Activated effector memory CD4-positive, alpha-beta T cell treated with Interleukin-2 at 50 U/mL for 16 hours (primary cell): Measurements from ENCODE around the gene CXCL12.

ENCODE experiments used
- DNase-seq: peaks from one replicate; pipeline ENCODE4 v3.0.0-alpha.2; 2020

Gene CXCL12

DNA sequence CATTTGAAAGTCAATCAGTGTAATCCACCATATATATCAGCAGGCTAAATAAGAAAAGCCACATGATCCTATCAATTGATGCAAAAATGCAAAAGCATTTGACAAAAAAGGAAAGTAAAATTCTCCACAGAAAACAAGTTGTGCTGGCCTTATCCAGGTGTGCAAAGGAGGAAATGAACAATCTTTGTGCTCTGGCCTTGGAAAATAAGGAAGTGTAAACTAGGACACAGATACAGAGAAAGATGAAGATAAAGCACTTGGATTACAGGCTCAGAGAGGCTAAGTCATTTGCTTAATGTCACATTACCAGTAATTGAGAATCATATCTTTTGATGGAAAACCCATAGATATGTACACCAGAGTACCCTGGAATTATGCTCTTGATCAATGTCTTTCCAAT lies 54.5 kb downstream of the CXCL12 start:
- DNase-seq: no peak

DNA sequence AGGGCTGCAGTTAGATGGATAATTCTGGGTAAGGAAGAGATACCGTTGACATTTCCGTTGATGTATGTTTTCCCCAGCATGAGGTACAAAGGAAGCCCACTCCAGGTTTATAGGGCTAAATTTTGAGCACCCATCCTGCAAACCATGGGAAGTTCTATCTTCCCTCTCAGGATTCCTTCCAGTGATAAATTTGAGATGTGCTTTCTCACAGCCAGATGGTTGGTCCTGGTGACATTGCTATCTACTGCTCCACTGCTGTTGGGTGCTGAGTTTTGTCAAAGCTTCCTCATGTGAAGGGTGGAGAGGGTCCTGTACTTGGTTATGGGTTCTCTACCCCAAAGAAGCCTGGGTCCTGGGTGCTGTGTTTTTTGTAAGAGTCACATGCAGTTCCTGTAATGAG lies 57.4 kb downstream of the CXCL12 start:
- DNase-seq: no peak
